ENCODE data around the gene MAST2. TPM values are rescaled to one million over a fixed set of nuclear protein-coding genes. Genes with fewer than 3 reads are reported as not detected.
"Not testable (repeated sequence)": the region's sequence is repeated elsewhere in the genome, so short reads cannot be mapped to it uniquely, and the experiment has no call there.

MAST2 gene
- total RNA-seq, 4 donors from 2014 or later = 18.8 to 22.2 (median 20.2) TPM

GRCh38 chr1:45926330-45926729, 122.9 kb downstream of the MAST2 start:
- no peak overlapping the region for H3K27ac ChIP-seq
- no peaks in the 10 kb centered on the region for H3K27me3 ChIP-seq
- peaks cover 0 to 10% of the 10 kb centered on the region in 2 donors for H3K4me1 ChIP-seq
- TF ChIP-seq POLR2A (IDR thresholded peaks at IDR 0.05) = no peak
- TF ChIP-seq, protein P1, sequence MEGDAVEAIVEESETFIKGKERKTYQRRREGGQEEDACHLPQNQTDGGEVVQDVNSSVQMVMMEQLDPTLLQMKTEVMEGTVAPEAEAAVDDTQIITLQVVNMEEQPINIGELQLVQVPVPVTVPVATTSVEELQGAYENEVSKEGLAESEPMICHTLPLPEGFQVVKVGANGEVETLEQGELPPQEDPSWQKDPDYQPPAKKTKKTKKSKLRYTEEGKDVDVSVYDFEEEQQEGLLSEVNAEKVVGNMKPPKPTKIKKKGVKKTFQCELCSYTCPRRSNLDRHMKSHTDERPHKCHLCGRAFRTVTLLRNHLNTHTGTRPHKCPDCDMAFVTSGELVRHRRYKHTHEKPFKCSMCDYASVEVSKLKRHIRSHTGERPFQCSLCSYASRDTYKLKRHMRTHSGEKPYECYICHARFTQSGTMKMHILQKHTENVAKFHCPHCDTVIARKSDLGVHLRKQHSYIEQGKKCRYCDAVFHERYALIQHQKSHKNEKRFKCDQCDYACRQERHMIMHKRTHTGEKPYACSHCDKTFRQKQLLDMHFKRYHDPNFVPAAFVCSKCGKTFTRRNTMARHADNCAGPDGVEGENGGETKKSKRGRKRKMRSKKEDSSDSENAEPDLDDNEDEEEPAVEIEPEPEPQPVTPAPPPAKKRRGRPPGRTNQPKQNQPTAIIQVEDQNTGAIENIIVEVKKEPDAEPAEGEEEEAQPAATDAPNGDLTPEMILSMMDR (IDR thresholded peaks at IDR 0.05) = no peak
- no peak for DNase-seq
- no peaks in the 10 kb centered on the region for H3K9me3 ChIP-seq
- 75% methylated on average over 2 of the region's 2 CpGs for WGBS, 2 donors
- no peaks in the 10 kb centered on the region for H3K36me3 ChIP-seq
- H3K4me3 ChIP-seq (replicated peaks in 1 of 3) = no peak overlapping the region
- intact Hi-C loops (cut with DNase I) = no loop called here

- WGBS, 2 donors = 86 to 87% methylated on average over 14 of the region's 14 CpGs
- H3K9me3 ChIP-seq; H3K4me3 ChIP-seq (replicated peaks in 1 of 3); DNase-seq; intact Hi-C loops (cut with DNase I); H3K36me3 ChIP-seq; H3K27me3 ChIP-seq; H3K27ac ChIP-seq: not testable (repeated sequence)
- peaks cover 0 to 10% of the 10 kb centered on the region in 2 donors for H3K4me1 ChIP-seq
Measured at GRCh38 chr1:45927231-45927915, 124.0 kb downstream of the MAST2 start.

DNA sequence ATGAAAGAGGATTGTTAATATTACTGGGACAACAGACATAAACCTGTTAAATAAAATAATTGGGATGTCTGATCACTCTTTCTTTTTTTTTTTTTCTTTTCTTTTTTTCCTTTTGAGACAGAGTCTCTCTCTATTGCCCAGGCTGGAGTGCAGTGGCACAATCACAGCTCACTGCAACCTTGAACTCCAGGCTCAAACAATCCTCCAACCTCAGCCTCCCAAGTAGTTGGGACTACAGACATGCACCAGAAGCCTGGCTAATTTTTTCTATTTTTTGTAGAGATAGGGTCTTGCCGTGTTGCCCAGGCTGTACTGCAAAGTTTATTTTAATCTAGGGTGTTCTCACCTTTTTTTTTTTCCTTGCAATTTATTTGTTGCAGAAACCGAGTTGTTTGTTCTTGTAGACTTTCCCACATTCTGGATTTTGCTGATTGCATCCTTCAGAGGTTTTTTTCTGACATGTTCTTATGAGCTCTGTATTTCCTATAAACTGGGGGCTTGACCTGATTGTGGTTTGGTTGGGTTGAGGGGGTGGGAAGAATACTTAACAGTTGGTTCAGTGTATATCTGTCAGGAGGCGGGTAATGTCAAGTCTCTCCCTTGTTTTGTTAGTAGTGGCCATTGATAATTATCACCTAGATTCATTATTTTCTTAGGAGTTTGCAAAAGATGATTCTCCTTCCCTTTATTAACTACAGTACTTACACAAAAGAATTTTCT, 125.2 kb downstream of the MAST2 start:
- no peak for DNase-seq
- H3K27ac ChIP-seq = no peak overlapping the region
- TF ChIP-seq, protein P1 (IDR thresholded peaks at IDR 0.05) = no peak
- TF ChIP-seq POLR2A (IDR thresholded peaks at IDR 0.05) = no peak
- intact Hi-C loops (cut with DNase I) = no loop called here
- H3K4me1 ChIP-seq = peaks cover 0 to 10% of the 10 kb centered on the region in 2 donors
- WGBS, 2 donors = 87 to 92% methylated on average over 3 of the region's 3 CpGs
- no peak overlapping the region for H3K4me3 ChIP-seq (replicated peaks in 1 of 3)
- no peaks in the 10 kb centered on the region for H3K9me3 ChIP-seq
- no peaks in the 10 kb centered on the region for H3K36me3 ChIP-seq
- H3K27me3 ChIP-seq = no peaks in the 10 kb centered on the region

GRCh38 chr1:45929257-45929687, 125.9 kb downstream of the MAST2 start:
- Histone ChIP-seq H3K4me1 (peaks cover 0 to 10% of the 10 kb centered on the region in 2 donors), H3K36me3 (no peaks in the 10 kb centered on the region), H3K4me3 (replicated peaks in 1 of 3) (no peak overlapping the region), H3K9me3 (no peaks in the 10 kb centered on the region), H3K27ac (no peak overlapping the region), H3K27me3 (no peaks in the 10 kb centered on the region)
- WGBS, 2 donors = 35 to 40% methylated on average over 2 of the region's 2 CpGs
- no peak for DNase-seq
- intact Hi-C loops (cut with DNase I) = no loop called here
- TF ChIP-seq, protein P1 (IDR thresholded peaks at IDR 0.05) = no peak
- no peak for TF ChIP-seq POLR2A (IDR thresholded peaks at IDR 0.05)

DNA sequence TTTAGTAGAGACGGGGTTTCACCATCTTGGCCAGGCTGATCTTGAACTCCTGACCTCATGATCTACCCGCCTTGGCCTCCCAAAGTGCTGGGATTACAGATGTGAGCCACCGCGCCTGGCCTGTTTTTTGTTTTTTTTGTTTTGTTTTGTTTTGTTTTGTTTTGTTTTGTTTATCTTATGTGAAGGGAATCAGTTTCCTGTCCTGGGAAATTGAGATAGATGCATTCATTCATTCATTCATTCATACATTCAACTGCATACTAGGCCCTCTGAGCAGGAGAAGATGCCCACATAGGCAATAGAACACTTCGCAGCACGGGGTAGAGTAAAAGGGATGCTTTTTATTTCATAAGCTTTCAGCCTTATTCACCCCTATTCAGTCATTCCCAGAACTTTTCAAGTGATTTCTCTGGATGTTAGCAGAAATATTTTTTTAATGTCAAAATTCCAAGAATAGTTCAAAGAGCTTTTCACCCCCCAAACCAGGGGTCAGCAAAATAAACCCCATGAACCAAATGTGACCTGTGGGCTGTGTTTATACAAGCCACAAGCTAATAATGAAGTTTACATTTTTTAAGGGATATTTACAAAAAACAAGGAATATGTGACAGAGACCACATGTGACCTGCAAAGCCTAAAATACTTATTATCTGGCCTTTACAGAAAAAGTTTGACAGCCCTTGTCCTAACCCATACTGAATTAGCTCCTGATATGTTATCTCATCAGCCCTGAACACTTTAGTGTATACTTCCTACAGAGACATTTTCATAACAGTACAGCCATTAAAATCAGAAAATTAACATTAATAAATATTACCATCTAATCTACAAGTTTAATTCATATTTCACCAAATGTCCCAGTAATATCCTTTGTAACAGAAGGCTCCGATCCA, 127.1 kb downstream of the MAST2 start:
- DNase-seq = no peak
- Histone ChIP-seq H3K27ac (no peak overlapping the region), H3K9me3 (no peaks in the 10 kb centered on the region), H3K36me3 (no peaks in the 10 kb centered on the region), H3K4me3 (replicated peaks in 1 of 3) (no peak overlapping the region), H3K4me1 (peaks cover 0 to 10% of the 10 kb centered on the region in 2 donors), H3K27me3 (no peaks in the 10 kb centered on the region)
- no peak for TF ChIP-seq POLR2A (IDR thresholded peaks at IDR 0.05)
- TF ChIP-seq, protein P1 (IDR thresholded peaks at IDR 0.05) = no peak
- WGBS, 2 donors = 90 to 91% methylated on average over 7 of the region's 7 CpGs
- intact Hi-C loops (cut with DNase I) = no loop called here

DNA sequence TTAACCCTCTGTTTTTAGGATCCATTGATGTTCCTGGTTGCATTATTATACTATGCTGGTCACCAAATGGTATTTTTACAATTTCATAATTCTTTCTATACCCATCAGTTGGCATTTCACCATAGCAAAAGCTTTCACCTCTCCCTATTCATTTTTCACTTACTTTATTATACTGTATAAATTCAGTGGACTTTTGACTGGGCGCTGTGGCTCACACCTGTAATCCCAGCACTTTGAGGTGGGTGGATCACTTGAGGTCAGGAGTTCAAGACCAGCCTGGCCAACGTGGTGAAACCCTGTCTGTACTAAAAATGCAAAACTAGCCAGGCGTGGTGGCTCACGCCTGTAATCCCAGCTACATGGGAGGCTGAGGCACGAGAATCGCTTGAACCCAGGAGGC, 128.8 kb downstream of the MAST2 start:
- 87 to 88% methylated on average over 6 of the region's 6 CpGs for WGBS, 2 donors
- H3K27me3 ChIP-seq; H3K4me3 ChIP-seq (replicated peaks in 1 of 3); H3K36me3 ChIP-seq; intact Hi-C loops (cut with DNase I); DNase-seq; H3K27ac ChIP-seq; H3K9me3 ChIP-seq: not testable (repeated sequence)
- H3K4me1 ChIP-seq = peaks cover 0 to 10% of the 10 kb centered on the region in 2 donors
